HG02588 (cell line): ENCODE results near the gene SCN2B.

Experiments used
- ATAC-seq: cut with Tn5 transposase; IDR thresholded peaks from one replicate; pipeline ENCODE4 v1.9.1; 2021; ENCODE audit warnings: mild to moderate bottlenecking, moderate library complexity; ENCODE audit not compliant: unreplicated experiment

Gene SCN2B

DNA sequence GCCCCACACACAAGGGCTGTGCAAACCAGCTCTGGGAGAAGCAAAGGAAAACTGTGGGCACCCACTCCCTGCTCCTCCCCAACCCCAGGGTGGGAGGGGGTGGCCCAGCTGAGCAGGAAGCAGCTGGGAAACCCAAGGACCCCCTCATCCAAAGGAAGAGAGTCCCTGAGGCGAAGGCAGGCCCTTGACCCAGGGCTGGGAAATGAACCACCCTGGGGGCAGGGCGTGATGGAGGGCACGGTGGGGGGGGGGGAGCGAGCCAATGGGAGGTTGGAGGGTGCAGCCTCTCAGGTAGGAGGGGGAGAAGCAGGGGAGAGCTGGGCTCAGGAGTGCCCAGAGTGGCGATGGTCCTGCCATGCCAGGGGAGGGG is 40.7 kb downstream of the SCN2B start:
- no peak for ATAC-seq

DNA sequence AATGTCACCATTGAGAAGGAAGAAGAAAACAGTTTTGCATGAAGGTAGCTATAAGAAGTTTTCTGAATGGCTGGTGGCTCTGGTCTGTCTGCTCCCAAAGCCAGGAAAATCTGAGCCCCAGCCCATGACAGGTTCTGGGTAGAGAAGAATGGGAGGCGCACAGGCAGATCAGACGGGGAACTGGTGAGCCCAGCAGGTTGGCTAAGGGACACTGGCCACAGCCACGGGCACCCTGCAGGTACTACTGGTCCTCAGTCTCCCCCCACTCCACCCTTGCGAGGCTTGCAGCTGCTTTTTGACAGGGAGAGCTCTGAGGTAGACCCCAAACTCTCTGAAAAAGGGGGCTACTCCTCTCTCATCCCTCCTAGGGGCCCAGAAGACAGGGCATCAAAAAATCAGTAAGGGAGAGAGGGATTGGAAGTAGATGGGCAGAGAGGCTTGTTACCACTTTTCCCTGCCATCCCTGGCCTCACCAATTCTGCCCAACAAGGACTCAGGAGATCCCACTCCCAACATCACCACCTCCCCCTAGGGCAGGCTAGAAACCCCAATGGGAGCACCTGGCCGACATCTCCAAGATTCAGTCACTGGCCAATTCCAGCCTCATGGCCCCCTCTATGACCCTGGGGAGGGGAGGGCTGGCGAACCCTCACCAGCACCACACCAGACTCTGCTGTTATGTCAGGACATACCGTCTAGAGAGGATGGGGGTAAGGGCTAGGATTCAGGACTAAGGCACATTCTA is 41.2 kb downstream of the SCN2B start:
- ATAC-seq = no peak

DNA sequence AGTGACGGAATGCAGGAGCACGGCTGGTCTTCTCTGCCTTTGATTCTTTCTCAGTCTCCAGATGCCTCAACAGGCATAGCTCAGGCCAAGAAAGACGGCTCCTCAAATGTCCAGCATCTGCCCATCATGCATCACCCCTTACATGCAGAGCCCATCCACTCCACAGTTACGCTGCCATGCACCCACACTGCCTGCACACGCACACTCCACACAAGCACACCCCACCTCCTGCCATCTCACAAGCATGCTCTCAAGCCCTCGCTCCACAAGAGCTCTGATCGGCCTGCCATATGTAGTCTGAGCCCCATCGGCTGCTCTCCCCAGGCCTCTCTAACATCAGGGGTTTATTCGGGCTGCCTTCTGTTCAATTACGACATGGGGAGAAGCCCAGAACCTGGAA is 42.6 kb downstream of the SCN2B start:
- no peak for ATAC-seq

DNA sequence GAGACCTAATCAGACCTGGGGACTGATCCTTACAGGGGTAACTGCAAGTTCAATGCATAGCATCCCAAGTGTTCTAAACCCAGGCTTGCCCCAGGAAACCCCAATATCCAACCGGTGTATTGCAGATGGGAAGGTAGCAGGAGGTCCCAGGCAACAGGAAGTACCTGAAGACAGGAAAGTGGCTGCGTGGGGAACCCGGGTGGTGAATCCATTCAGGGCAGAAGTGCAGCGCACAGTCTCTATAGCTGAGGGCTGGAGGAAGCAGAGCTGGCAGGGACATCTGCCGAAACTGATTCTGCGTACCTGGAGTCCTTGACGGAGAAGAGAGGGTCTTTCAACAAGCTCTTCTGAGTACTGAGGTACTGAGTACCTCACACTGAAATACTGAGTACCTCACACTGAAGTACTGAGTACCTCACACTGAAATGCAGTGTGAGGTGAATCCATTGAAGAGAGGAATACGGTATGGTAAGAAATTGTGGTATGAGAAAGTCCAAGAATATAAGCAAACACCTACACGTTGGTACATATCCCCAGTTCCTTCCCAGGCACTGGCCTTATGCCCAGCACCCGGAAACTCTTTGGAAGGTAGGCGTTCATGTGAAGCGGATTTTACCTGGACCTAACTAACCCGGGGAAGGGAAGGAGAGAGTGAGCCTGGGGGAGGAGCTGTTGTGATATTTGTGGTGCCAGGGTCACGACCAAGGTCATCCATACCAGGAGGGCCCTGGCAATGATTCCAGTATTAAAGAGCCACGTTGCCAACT is 43.9 kb downstream of the SCN2B start:
- no peak for ATAC-seq

DNA sequence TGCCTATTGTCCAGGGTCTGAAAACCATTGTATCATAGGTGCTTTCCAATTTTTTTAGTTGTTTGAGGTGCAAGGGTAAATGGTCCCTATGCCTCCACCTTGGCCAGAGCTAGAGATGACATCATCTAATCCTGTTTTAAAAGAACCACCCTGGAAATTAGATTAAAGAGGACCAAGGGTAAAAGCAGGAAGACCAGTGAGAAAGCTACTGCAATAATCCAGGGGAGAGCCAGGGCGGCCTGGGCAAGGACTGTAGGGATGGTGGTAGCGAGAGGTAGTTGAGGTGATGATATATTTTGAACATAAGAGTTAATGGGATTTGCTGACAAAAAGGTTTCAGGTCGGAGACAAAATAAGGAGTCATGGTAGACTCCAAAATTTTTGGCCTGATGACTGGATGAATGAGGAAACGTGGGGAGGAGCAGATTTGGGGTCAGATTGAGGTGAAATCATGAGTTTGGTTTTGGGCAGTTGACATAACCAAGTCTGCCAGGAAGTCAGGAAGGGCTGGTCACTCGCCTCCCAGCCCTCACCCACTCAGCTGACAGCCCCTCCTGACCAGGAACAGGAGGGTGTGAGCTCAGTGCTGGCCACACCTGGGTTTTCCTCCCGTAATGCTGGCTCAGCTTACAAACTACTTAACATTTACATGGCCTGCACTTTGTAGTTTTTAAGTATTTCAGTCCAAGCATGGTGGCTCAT is 46.8 kb downstream of the SCN2B start:
- ATAC-seq = no peak

GRCh38 chr11:118128721-118129470 is 47.5 kb downstream of the SCN2B start:
- no peak for ATAC-seq

- ATAC-seq = no peak
Measured at GRCh38 chr11:118128310-118128709, 48.1 kb downstream of the SCN2B start.

GRCh38 chr11:118126082-118126838 is 50.2 kb downstream of the SCN2B start:
- ATAC-seq = no peak

GRCh38 chr11:118124929-118125535 is 51.4 kb downstream of the SCN2B start:
- no peak for ATAC-seq

- ATAC-seq = no peak
Measured at GRCh38 chr11:118120793-118121192, 55.6 kb downstream of the SCN2B start.

- ATAC-seq = no peak
Measured at GRCh38 chr11:118117790-118118601, 58.4 kb downstream of the SCN2B start.

DNA sequence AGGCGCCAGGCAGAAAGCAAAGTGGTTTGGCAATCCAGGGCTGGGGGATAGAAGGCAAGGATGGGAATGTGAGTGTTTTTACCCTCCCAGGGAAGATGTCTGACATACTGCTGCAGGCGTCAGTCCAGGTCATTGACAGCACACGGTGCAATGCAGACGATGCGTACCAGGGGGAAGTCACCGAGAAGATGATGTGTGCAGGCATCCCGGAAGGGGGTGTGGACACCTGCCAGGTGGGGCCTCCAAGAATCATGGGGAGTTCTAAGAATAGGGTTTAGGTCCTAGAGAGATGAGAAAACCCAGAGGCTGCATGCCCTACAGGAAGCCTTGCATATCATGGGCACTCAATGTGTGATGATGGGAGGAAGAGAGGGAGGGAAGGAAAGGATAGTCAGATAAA is 61.4 kb downstream of the SCN2B start:
- no peak for ATAC-seq

- no peak for ATAC-seq
Measured at GRCh38 chr11:118114266-118114665, 62.2 kb downstream of the SCN2B start.

DNA sequence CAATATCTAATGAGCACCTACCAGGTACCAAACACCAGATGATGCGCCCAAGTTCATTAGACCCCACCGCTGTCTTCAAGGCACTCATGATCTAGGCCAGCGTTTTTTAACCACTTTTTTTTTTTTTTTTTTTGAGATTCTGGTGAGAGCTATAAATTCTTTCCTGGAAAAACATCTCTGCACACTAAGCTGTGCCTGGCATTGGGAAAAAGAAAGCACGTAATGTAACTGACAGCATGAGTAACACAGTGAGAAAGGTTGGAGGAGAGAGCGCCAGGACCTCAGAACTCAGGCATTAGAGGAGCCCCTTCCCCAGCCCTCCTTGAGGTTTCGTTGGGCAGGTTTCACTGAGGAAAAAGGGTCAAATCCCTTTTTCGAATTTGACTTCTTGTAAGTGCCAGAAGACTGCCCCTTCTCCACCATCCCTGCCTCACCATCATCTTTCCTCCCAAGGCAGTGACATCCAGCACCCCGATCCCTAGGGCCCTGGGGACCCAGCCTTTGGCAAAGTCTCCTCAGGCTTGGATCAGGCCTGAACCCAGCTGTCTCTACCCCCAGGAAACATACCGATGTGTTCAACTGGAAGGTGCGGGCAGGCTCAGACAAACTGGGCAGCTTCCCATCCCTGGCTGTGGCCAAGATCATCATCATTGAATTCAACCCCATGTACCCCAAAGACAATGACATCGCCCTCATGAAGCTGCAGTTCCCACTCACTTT is 63.6 kb downstream of the SCN2B start:
- no peak for ATAC-seq
